HG03342 (cell line): ENCODE measurements around the gene TCAF1.
A peak's percentile ranks its signal among the peaks of the same experiment; 100 is the strongest.
"Not testable (repeated sequence)": the region's sequence is repeated elsewhere in the genome, so short reads cannot be mapped to it uniquely, and the experiment has no call there.

Experiments
- ATAC-seq: cut with Tn5 transposase; IDR thresholded peaks from one replicate; pipeline ENCODE4 v1.9.1; 2021; ENCODE audit warnings: mild to moderate bottlenecking, moderate library complexity; ENCODE audit not compliant: unreplicated experiment

The TCAF1 gene

GRCh38 chr7:143906151-143906550, 4.2 kb upstream of the TCAF1 start:
- no peak for ATAC-seq

DNA sequence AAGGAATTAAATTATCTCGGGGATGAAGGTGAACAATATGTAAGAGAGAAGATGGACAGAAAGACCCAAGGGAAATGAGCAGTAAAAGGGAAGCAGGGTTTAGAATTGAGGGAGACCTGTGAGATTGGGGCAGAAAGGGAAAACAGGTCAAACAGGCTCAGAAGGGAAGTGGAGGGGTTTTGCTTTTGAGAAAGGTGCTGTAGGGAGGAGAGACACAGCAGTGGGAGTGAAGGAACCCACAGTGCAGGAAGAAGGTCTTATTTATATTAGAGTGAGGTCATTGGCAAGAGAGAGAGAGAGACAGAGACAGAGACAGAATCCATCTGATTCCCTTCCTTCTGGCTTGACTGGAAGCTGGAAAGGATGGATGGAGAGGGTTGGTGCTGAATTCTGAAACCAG, 3.5 kb upstream of the TCAF1 start:
- ATAC-seq: no peak

GRCh38 chr7:143902332-143902899, 440 bp upstream of the TCAF1 start:
- no peak for ATAC-seq

DNA sequence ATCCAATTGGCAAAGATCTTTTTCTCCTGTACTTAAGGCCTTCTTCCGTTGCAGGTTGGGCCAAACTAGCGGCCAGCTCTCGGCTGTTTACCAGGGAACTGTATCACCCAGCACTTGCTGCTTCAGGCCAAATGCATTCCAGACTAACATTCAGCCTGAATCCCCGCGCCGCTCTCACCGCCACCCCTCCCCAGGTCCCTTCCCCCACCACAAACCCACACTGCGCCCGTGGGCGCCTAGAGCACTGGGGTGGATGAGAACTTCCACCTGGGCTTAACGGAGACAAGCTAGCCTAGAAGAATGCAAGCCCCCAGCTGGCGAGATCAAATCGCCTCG, 676 bp downstream of the TCAF1 start:
- ATAC-seq: no peak

- no peak for ATAC-seq
These were observed 1.7 kb downstream of the TCAF1 start for GRCh38 chr7:143900230-143900766.

DNA sequence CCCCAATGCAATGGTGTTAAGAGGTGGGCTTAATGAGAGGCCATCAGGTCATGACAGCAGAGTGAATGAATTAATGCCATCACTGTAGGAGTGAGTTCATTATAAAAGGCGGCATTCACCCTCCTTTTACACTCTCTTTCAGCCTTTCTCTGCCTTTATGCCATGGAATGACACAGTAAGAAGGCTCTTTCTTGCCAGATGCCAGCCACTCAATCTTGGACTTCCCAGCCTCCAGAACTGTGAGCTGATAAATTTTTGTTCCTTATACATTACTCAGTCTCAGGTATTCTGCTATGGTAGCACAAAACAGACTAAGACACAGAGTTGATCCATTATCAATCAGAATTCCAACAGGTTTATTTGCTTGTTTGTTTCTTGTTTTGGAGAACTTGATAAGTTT, 3.2 kb downstream of the TCAF1 start:
- no peak for ATAC-seq

DNA sequence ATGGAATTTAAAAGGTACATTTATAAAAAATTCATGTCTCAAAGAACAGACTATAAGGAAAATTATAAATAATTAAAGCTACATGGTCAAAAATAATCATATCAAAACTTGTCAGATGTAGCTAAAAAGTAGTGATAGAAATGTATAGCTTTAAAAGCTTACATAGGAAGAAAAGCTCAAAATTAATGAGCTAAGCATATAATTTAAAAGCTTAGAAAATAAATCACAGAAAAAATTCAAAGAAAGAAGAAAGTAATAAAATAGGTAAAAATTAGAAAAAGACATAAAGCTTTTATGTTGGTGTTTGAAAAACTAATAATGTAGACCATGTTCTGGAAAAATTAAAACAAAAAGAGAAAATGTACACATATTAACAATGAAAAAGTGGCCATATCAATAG, 5.3 kb downstream of the TCAF1 start:
- ATAC-seq: no peak

- ATAC-seq: peak; percentile 100
These were observed 9.3 kb downstream of the TCAF1 start for GRCh38 chr7:143892527-143893300.

DNA sequence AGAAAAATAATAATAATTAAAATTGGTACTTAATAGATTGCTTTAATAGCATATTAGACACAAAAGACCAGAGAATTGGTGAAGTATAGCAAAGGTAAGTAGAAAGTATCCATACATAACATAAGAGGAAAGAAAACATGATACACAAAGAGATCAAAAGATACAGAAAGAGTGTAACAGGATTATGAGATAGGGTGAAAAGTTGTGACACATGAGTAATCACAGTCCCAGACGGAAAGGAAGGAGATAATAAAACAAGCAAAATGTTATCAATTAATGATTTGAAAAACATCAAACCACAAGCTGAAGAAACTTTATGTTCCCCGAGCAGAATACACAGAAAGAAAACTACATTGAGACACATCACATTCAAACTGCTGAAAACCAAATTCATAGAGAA, 10.5 kb downstream of the TCAF1 start:
- ATAC-seq: no peak

- no peak for ATAC-seq
These were observed 11.4 kb downstream of the TCAF1 start for GRCh38 chr7:143890558-143890957.

DNA sequence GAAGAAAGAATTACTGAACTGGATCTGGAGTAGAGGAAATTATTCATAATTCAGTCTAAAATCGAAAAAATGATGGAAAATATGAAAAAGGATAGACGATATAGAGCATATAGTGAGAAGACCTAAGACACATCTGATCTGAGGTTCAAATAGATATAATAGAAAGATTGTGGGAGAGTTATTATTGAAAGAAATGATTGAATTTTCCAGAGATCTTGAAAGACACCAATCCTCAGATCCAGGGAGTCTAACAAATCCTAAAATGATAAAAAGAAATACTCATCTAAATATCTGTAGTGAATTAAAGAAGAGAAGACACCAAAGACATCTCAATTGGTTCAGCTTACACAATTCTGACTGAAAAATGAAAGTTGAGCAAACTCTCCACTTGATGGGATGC, 12.9 kb downstream of the TCAF1 start:
- no peak for ATAC-seq

- ATAC-seq: no peak
These were observed 15.0 kb downstream of the TCAF1 start for GRCh38 chr7:143886826-143887477.

DNA sequence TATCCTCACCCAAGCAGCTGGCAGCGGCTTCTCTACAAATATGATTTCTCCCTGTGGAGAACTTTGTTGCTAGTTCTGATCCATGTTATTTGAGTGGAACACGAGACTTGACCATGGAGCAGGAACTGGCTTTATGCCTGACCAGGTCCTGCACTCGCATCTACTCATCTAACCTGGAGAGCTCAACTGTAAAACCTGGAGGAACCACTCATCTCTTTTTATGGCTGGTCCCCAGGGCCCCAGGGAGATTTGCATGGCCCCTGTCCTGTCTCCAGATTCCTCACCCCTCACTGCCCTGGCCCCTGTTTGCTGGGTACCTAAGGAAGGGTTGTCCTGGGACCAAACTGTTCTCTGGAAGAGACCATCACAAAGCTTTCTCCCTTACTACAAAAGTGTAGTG, 16.0 kb downstream of the TCAF1 start:
- peak; percentile 52 for ATAC-seq

- peak; percentile 81 for ATAC-seq
These were observed 16.9 kb downstream of the TCAF1 start for GRCh38 chr7:143884969-143885559.

DNA sequence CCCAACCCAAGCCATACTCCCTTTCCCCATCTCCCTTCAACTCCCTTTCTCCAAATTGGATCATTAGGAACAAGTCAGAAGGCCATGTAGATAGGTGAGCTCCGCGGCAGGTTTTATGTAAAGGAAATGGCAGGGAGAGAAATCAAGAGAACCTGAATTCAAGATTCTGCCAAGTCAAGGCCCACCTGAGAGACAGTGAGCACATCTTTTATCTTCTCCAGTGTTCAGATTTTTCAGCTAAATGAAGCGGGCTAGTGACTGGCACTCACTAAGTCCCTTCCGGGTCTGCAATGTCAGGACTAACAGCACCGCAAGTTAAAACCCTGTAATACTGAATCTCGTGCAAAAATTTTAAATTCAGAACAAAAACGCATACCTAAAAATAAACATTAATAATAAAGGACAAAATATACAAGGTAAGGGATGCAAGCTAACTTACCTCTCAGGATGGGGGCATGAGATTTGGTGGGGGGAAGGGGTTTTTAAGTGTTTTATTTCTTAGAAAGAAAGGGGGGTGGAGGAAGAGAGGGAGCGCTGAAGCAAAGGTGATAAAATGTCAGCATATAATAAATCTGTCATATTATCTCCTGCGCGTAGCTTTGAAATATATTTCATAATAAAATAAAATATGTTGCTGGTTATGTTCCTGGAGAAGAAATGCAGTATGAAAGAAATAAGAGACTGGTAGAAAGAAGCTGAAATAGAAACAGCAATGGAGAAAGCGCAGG, 17.6 kb downstream of the TCAF1 start:
- no peak for ATAC-seq

DNA sequence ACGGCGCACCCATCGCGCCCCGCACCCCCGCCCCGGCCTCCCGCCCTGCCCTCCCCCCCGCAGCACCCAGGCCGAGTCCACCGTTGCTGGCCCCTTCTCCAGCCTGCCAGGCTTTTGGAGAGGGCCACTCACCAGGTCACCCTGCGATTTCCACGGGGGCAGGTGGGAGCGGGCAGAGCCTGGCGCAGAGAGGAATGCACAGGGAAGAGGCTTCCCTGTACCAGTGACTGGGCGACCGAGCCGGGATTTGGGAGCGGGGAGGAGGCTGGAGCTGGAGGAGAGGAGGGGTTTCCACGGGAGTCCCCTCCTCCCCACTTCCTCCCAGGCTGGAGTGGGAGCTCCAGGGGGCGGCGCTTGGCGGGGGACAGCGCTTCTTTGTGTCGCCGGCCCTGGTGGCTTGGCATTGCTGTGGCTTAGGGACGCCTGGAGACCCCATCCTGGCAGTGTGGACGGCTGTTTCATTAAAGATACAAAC, 19.3 kb downstream of the TCAF1 start:
- ATAC-seq: no peak

DNA sequence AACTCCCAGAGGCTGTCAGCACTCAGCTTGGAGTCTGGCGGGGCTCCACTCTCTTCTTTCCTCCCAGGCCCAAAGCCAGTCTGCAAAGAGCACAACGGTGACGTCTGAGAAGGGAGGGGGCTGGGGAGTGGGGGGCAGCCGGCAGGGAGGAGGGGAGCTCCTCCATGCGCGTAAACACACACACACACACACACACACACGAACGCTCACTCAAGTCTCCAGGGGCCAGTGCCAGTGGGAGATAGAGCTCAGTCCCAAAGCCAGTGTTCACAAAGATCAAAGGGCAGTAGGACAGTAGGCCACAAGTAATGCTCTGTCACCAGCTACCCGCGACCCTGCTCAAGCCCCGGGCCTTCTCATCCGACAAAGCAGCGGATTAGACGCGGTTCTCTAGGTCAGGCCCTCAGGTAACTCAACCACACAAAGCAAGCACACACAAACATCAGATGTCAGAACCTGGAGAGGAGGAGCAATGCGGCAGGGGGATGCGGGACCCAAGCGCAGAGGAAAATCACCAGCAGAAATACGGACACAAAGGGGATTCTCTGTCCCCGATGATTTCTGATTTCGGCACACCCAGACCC, 19.9 kb downstream of the TCAF1 start:
- ATAC-seq: no peak

- no peak for ATAC-seq
These were observed 23.1 kb downstream of the TCAF1 start for GRCh38 chr7:143878884-143879283.

DNA sequence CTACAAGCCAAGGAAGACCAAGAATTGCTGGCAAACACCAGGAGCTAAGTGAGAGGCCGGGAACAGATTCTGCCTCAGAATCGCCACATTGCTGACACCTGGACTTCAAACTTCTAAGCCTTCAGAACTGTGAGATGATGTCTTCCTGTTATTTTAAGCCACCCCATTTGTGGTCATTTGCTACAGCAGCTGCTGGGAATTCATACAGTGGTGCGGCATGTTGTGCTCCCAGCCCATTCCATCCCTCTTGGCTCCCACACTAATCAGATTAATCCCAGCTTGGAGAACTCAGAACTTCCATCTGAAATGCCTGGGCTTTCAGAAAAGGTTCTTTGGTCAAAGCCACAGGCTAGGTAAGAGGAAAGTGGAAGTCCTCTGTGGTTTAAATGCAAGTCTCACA, 24.9 kb downstream of the TCAF1 start:
- no peak for ATAC-seq

DNA sequence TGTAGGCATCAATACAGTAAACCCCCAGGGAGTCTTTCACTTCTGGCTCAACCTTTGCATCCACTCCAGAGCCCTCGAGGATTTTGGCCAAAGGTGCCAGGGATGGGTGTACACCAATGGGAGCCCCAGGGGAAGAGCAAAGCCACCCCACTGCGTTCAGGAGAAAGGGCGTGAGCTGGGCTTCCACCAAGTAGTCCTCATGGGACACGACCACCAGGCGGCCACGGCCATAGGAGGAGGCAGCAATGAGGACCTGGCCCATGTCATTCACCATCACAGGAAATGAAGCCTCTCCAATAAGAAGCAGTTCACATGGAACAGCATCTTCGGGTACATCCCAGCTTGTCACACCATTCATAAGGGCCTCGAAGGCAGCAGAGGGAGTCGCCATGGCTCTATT, 25.8 kb downstream of the TCAF1 start:
- ATAC-seq: no peak

DNA sequence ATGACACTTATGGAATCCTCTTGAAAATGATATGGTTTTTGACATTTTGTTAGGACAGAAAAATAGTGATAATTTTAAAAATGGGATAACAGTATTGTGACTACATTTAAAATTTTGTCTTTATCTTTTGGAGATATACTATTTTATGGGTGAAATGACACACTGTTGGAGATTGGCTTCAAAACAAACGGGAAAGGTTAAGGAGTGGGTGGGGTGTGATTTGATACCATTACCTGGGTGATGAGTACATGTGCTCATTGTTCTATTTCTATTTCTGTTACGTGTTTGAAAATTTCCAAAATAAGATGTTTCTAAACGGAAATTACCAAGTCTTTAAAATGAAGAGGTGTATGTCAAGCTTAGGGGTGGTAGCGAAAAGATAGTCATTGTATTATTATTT, 28.7 kb downstream of the TCAF1 start:
- not testable (repeated sequence) for ATAC-seq
